Sigmoid colon (tissue), 7 donors: ENCODE results near the gene IRF6. TPM values are rescaled to one million over a fixed set of nuclear protein-coding genes. Genes with fewer than 3 reads are reported as not detected.

Source experiments
- DNase-seq: peaks from one replicate; pipeline ENCODE4 v3.0.0-alpha.2; 2019
- H3K27ac ChIP-seq, 4 donors: fragments of 200-600 bp; sonication (generic); one replicate each; pipeline ENCODE4 v1.5.1; 2016 to 2019; ENCODE audit warnings: mild to moderate bottlenecking in 1 of 4
- H3K27me3 ChIP-seq, 3 donors: fragments of 200-600 bp; sonication (generic); one replicate each; pipeline ENCODE4 v1.5.1; 2019; ENCODE audit warnings: mild to moderate bottlenecking in 1 of 3
- H3K36me3 ChIP-seq, 4 donors: fragments of 200-600 bp; sonication (generic); one replicate each; pipeline ENCODE4 v1.5.1; 2016 to 2019
- H3K4me1 ChIP-seq, 4 donors: fragments of 200-600 bp; sonication (generic); one replicate each; pipeline ENCODE4 v1.5.1; 2017 to 2019
- H3K4me3 ChIP-seq, 4 donors: fragments of 200-600 bp; sonication (generic); one replicate each; pipeline ENCODE4 v1.5.1; 2017 to 2019; ENCODE audit warnings: mild to moderate bottlenecking in 2 of 4, moderate library complexity in 1 of 4
- H3K9me3 ChIP-seq, 4 donors: fragments of 200-600 bp in 3 of 4; sonication (generic) in 3 of 4; one replicate each; pipeline versions ENCODE4 v1.5.1 to v1.6.1; 2013 to 2019
- CTCF ChIP-seq, 4 experiments: fragments of 450-650 bp in 3 of 4; fragments of 200-600 bp in 1 of 4; IDR thresholded peaks; one replicate each; pipeline ENCODE4 v1.5.1; 2016 to 2019; ENCODE audit warnings: antibody characterized with exemption in 4 of 4, mild to moderate bottlenecking in 3 of 4, moderate library complexity in 2 of 4
- EP300 ChIP-seq, 4 donors: sonication (generic); formaldehyde crosslinking; IDR thresholded peaks; one replicate each; pipeline ENCODE4 v1.6.1; 2017; ENCODE audit warnings: antibody characterized with exemption in 4 of 4
- POLR2A ChIP-seq, 2 donors: fragments of 450-650 bp; IDR thresholded peaks; one replicate each; pipeline ENCODE4 v1.6.1; 2016; ENCODE audit warnings: antibody characterized with exemption in 2 of 2, mild to moderate bottlenecking in 2 of 2, moderate library complexity in 2 of 2
- POLR2AphosphoS5 ChIP-seq, 4 donors: sonication (generic); formaldehyde crosslinking; IDR thresholded peaks; one replicate each; pipeline ENCODE4 v1.6.1; 2017; ENCODE audit warnings: antibody characterized with exemption in 4 of 4
- WGBS, 2 donors: extraction: QIAGEN DNeasy Blood & Tissue Kit; methylation state at CpG; one replicate each; pipeline ENCODE4 v1.1.7; 2013; 5-methylcytosine and 5-hydroxymethylcytosine counted together
- intact Hi-C: fragments of 100-400 bp; cut with DNase I; formaldehyde crosslinking; loops from one replicate; pipeline ENCODE4 v1.15.1; 2023
- polyA plus RNA-seq, 3 donors: library from polyadenylated mRNA; stranded (reverse); fragments of 200-250 nt; gene quantifications; one replicate each; pipeline ENCODE4 v1.2.3, GENCODE V29; 2013
- total RNA-seq, 4 donors: library from RNA; depleted of rRNA; stranded (reverse); fragments of >200 nt; gene quantifications; one replicate each; pipeline ENCODE4 v1.1.0, GENCODE V29; 2016
- donor health status: healthy with polysubstance abuse.
- donor health status: Bipolar disorder and iron deficiency.
- donor health status: healthy.

The IRF6 gene
- total and polyA plus RNA-seq, 7 donors = 0.28 to 58.5 (median 1.1) TPM

- peaks cover 0 to 4% (median 0%) of the 10 kb centered on the region in 3 donors for H3K27me3 ChIP-seq
- no peak overlapping the region for H3K27ac ChIP-seq
- TF ChIP-seq POLR2A (IDR thresholded peaks at IDR 0.05) = no peak
- no peak for TF ChIP-seq CTCF (IDR thresholded peaks at IDR 0.05)
- no peak for TF ChIP-seq EP300 (IDR thresholded peaks at IDR 0.05)
- no peak for TF ChIP-seq POLR2AphosphoS5 (IDR thresholded peaks at IDR 0.05)
- H3K36me3 ChIP-seq = no peaks in the 10 kb centered on the region
- DNase-seq = no peak
- H3K4me1 ChIP-seq = peaks cover 0 to 8% (median 7%) of the 10 kb centered on the region in 4 donors
- H3K4me3 ChIP-seq = no peak overlapping the region
- 79 to 85% methylated on average over 4 of the region's 4 CpGs for WGBS, 2 donors
- intact Hi-C loops = no loop called here
- no peaks in the 10 kb centered on the region for H3K9me3 ChIP-seq
Observed at GRCh38 chr1:209807509-209807908, 1.6 kb upstream of the IRF6 start.

DNA sequence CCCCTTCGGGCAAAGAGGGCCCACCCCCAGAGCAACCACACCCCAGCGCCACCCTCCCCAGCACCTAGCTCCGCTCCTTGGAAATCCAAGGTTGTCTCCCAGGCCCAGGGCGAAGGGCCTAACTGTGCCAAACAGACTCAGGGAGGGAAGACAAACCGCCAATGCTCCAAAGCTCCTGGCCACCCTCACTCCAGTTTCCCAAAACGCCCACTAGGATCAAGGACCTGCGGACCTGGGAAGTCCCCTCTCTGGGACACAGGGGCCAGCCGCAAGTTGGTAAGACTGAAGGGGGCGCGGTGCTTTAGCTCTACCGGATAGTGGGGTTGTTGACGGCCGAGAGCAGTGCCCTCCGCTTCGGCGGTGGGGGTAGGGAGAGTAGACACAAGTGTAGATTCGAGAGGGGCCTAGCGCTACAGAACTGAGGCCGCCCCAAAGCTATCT, 581 bp downstream of the IRF6 start:
- H3K27ac ChIP-seq = peak overlapping the region in 2 of 4 donors; percentile 47 to 54

DNA sequence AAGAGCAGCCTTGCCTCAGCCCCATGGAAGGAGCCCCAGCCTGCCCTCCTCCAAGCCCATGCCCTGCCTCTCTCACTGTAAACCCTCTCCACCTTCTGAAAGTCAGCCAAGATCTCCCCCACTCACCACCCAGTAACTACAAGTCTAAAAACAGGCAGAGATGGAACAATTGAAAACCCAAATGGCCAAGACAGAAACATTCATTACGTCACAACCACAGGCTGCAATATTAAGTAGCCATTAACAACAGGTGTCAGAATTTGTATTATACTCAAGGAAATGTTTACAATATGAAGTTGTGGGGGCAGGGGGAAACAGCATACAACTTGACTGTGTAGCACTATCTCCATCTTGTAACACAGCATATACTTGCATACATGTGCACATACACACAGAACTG, 2.4 kb downstream of the IRF6 start:
- H3K27me3 ChIP-seq = peaks cover 0 to 4% (median 0%) of the 10 kb centered on the region in 3 donors
- no peak for TF ChIP-seq EP300 (IDR thresholded peaks at IDR 0.05)
- no peak for TF ChIP-seq POLR2AphosphoS5 (IDR thresholded peaks at IDR 0.05)
- no peak for TF ChIP-seq CTCF (IDR thresholded peaks at IDR 0.05)
- TF ChIP-seq POLR2A (IDR thresholded peaks at IDR 0.05) = no peak
- intact Hi-C loops = no loop called here
- no peak overlapping the region for H3K27ac ChIP-seq
- no peaks in the 10 kb centered on the region for H3K9me3 ChIP-seq
- H3K4me1 ChIP-seq = peaks cover 0 to 8% (median 7%) of the 10 kb centered on the region in 4 donors
- no peaks in the 10 kb centered on the region for H3K36me3 ChIP-seq
- no peak overlapping the region for H3K4me3 ChIP-seq
- no peak for DNase-seq
- WGBS, 2 donors = 83 to 84% methylated on average over 1 of the region's 1 CpG

More for the DNA sequence above, 581 bp downstream of the IRF6 start:
- H3K4me3 ChIP-seq = peak overlapping the region in 3 of 4 donors; percentile 21 to 30 (median 22)
- H3K36me3 ChIP-seq = no peaks in the 10 kb centered on the region
- WGBS, 2 donors = 10 to 43% methylated on average over 19 of the region's 19 CpGs
- no peak for DNase-seq
- TF ChIP-seq EP300 (IDR thresholded peaks at IDR 0.05) = no peak
- peaks cover 0 to 8% (median 7%) of the 10 kb centered on the region in 4 donors for H3K4me1 ChIP-seq
- intact Hi-C loops = no loop called here
- no peaks in the 10 kb centered on the region for H3K9me3 ChIP-seq
- H3K27me3 ChIP-seq = peaks cover 0 to 4% (median 0%) of the 10 kb centered on the region in 3 donors

- TF ChIP-seq CTCF (IDR thresholded peaks at IDR 0.05) (no peak), POLR2A (IDR thresholded peaks at IDR 0.05) (no peak), POLR2AphosphoS5 (IDR thresholded peaks at IDR 0.05) (no peak), EP300 (IDR thresholded peaks at IDR 0.05) (no peak)
- intact Hi-C loops = no loop called here
- no peak overlapping the region for H3K27ac ChIP-seq
Observed at GRCh38 chr1:209802780-209803152, 3.2 kb downstream of the IRF6 start.

GRCh38 chr1:209802117-209802779, 3.7 kb downstream of the IRF6 start:
- H3K9me3 ChIP-seq = no peaks in the 10 kb centered on the region
- no peak for DNase-seq
- peaks cover 0 to 7% (median 6%) of the 10 kb centered on the region in 4 donors for H3K4me1 ChIP-seq
- H3K4me3 ChIP-seq = no peak overlapping the region
- WGBS, 2 donors = 48 to 80% methylated on average over 4 of the region's 4 CpGs
- H3K36me3 ChIP-seq = no peaks in the 10 kb centered on the region
- peaks cover 0 to 4% (median 0%) of the 10 kb centered on the region in 3 donors for H3K27me3 ChIP-seq
- intact Hi-C loops = no loop called here
- TF ChIP-seq POLR2AphosphoS5 (IDR thresholded peaks at IDR 0.05) (no peak), CTCF (IDR thresholded peaks at IDR 0.05) (no peak), EP300 (IDR thresholded peaks at IDR 0.05) (no peak), POLR2A (IDR thresholded peaks at IDR 0.05) (no peak)
- no peak overlapping the region for H3K27ac ChIP-seq

More at GRCh38 chr1:209802780-209803152, 3.2 kb downstream of the IRF6 start:
- peaks cover 0 to 7% (median 6%) of the 10 kb centered on the region in 4 donors for H3K4me1 ChIP-seq
- peaks cover 0 to 4% (median 0%) of the 10 kb centered on the region in 3 donors for H3K27me3 ChIP-seq
- H3K9me3 ChIP-seq = no peaks in the 10 kb centered on the region
- WGBS, 2 donors = 90 to 94% methylated on average over 4 of the region's 4 CpGs
- no peak for DNase-seq
- no peaks in the 10 kb centered on the region for H3K36me3 ChIP-seq
- no peak overlapping the region for H3K4me3 ChIP-seq
